GM19463 (cell line): Measurements from ENCODE around the gene ADGRA1.
"Not testable (repeated sequence)": the region's sequence is repeated elsewhere in the genome, so short reads cannot be mapped to it uniquely, and the experiment has no call there.

Experiments used
- ATAC-seq: cut with Tn5 transposase; IDR thresholded peaks from one replicate; pipeline ENCODE4 v1.9.1; 2021; ENCODE audit warnings: mild to moderate bottlenecking, moderate library complexity; ENCODE audit not compliant: unreplicated experiment

Gene ADGRA1

GRCh38 chr10:133109711-133110110, 22.0 kb downstream of the ADGRA1 start:
- ATAC-seq: no peak

- no peak for ATAC-seq
Observed at GRCh38 chr10:133110133-133110532, 22.4 kb downstream of the ADGRA1 start.

GRCh38 chr10:133110609-133111275, 23.0 kb downstream of the ADGRA1 start:
- ATAC-seq: no peak

GRCh38 chr10:133111640-133112039, 23.9 kb downstream of the ADGRA1 start:
- ATAC-seq: not testable (repeated sequence)

- ATAC-seq: no peak
Observed at GRCh38 chr10:133113146-133113830, 25.6 kb downstream of the ADGRA1 start.

- no peak for ATAC-seq
Observed at GRCh38 chr10:133113847-133114246, 26.1 kb downstream of the ADGRA1 start.

GRCh38 chr10:133114251-133114650, 26.5 kb downstream of the ADGRA1 start:
- ATAC-seq: no peak

GRCh38 chr10:133114726-133115452, 27.2 kb downstream of the ADGRA1 start:
- no peak for ATAC-seq

GRCh38 chr10:133115453-133115842, 27.7 kb downstream of the ADGRA1 start:
- no peak for ATAC-seq

- no peak for ATAC-seq
Observed at GRCh38 chr10:133115976-133116375, 28.3 kb downstream of the ADGRA1 start.

- ATAC-seq: no peak
Observed at GRCh38 chr10:133116455-133116854, 28.7 kb downstream of the ADGRA1 start.

- ATAC-seq: no peak
Observed at GRCh38 chr10:133117036-133117687, 29.4 kb downstream of the ADGRA1 start.

GRCh38 chr10:133117688-133118071, 30.0 kb downstream of the ADGRA1 start:
- no peak for ATAC-seq

- ATAC-seq: no peak
Observed at GRCh38 chr10:133121479-133121878, 33.8 kb downstream of the ADGRA1 start.

GRCh38 chr10:133122171-133122935, 34.6 kb downstream of the ADGRA1 start:
- no peak for ATAC-seq

GRCh38 chr10:133123050-133123745, 35.5 kb downstream of the ADGRA1 start:
- ATAC-seq: no peak

- no peak for ATAC-seq
Observed at GRCh38 chr10:133123746-133124356, 36.1 kb downstream of the ADGRA1 start.

GRCh38 chr10:133124357-133125211, 36.9 kb downstream of the ADGRA1 start:
- ATAC-seq: no peak

- no peak for ATAC-seq
Observed at GRCh38 chr10:133125901-133126300, 38.2 kb downstream of the ADGRA1 start.
